SU-DHL-6 (cell line): ENCODE measurements around the gene FUBP1.

Experiments
- H2AFZ ChIP-seq: fragments of 200-600 bp; sonication (generic); 2 replicates; pipeline ENCODE4 v1.6.1; 2014; ENCODE audit warnings: low read depth, mild to moderate bottlenecking, moderate library complexity, mixed read lengths, antibody characterized with exemption, low read length; ENCODE audit not compliant: severe bottlenecking
- H3F3A ChIP-seq: fragments of 200-600 bp; shearing (Covaris generic); 2 replicates; pipeline ENCODE4 v1.6.0; 2016; ENCODE audit warnings: antibody characterized with exemption, mild to moderate bottlenecking; ENCODE audit not compliant: insufficient read depth
- H3K27ac ChIP-seq: fragments of 200-600 bp; sonication (generic); 2 replicates; pipeline ENCODE4 v1.5.1; 2016; ENCODE audit warnings: low read depth, mild to moderate bottlenecking, low read length, moderate library complexity, mixed read lengths
- H3K27me3 ChIP-seq: fragments of 200-600 bp; sonication (generic), shearing (Covaris generic); 2 replicates; pipeline ENCODE4 v1.6.0; 2014; ENCODE audit warnings: mild to moderate bottlenecking, low read length
- H3K36me3 ChIP-seq: fragments of 200-600 bp; sonication (generic); 2 replicates; pipeline ENCODE4 v1.6.1; 2014; ENCODE audit warnings: mild to moderate bottlenecking, low read length, mixed read lengths
- H3K4me2 ChIP-seq: fragments of 300-600, 200-600 bp; shearing (Covaris generic), sonication (generic); 2 replicates; pipeline ENCODE4 v1.6.0; 2014; ENCODE audit warnings: low read length, low read depth, mild to moderate bottlenecking; ENCODE audit not compliant: poor library complexity, severe bottlenecking
- H3K4me3 ChIP-seq: fragments of 200-600 bp; sonication (generic); 2 replicates; pipeline ENCODE4 v1.5.1; 2014; ENCODE audit warnings: antibody characterized with exemption, low read length, mild to moderate bottlenecking, mixed read lengths; ENCODE audit not compliant: insufficient read depth, poor library complexity, severe bottlenecking
- H3K79me2 ChIP-seq: fragments of 200-600 bp; sonication (generic); 2 replicates; pipeline ENCODE4 v1.6.1; 2014; ENCODE audit warnings: mild to moderate bottlenecking, low read length, moderate library complexity; ENCODE audit not compliant: insufficient read depth
- H3K9ac ChIP-seq: fragments of 200-600 bp; sonication (generic); 2 replicates; pipeline ENCODE4 v1.7.0; 2014; ENCODE audit warnings: mild to moderate bottlenecking, low read length
- H3K9me2 ChIP-seq: fragments of 200-600 bp; sonication (generic); replicated peaks from 2 replicates; pipeline ENCODE4 v1.6.1; 2014; ENCODE audit warnings: low read length; ENCODE audit not compliant: insufficient read depth
- H3K9me3 ChIP-seq: fragments of 200-600 bp; sonication (generic); 2 replicates; pipeline ENCODE4 v1.6.1; 2014; ENCODE audit warnings: low read length, mixed read lengths; ENCODE audit not compliant: insufficient read depth
- H4K20me1 ChIP-seq: fragments of 200-600 bp; sonication (generic); 2 replicates; pipeline ENCODE4 v1.6.1; 2014; ENCODE audit warnings: low read depth, mild to moderate bottlenecking, antibody characterized with exemption, low read length, moderate library complexity, mixed read lengths
- CTCF ChIP-seq: fragments of 200-600 bp; sonication (generic); IDR thresholded peaks from one replicate; pipeline ENCODE4 v1.5.1; 2017; ENCODE audit warnings: antibody characterized with exemption, mild to moderate bottlenecking, low read length, moderate library complexity; ENCODE audit not compliant: insufficient read depth, poor library complexity, severe bottlenecking
- EZH2phosphoT487 ChIP-seq: fragments of 200-600 bp; sonication (generic), shearing (Covaris generic); conservative IDR thresholded peaks from 2 replicates; pipeline ENCODE4 v1.6.1; 2018; ENCODE audit warnings: mild to moderate bottlenecking, antibody characterized with exemption, low read length, moderate library complexity, mixed read lengths

The FUBP1 gene

GRCh38 chr1:77958391-77958790, 20.5 kb downstream of the FUBP1 start:
- no peak for TF ChIP-seq EZH2phosphoT487
- no peak for TF ChIP-seq CTCF
- no peak overlapping the region for H3K4me2 ChIP-seq
- H4K20me1 ChIP-seq = peaks cover 56% of the 10 kb centered on the region
- H3K27ac ChIP-seq = no peak overlapping the region
- H3K9me2 ChIP-seq = no peaks in the 10 kb centered on the region
- H3K9ac ChIP-seq = no peak overlapping the region
- no peak overlapping the region for H3K4me3 ChIP-seq
- no peaks in the 10 kb centered on the region for H3K27me3 ChIP-seq
- peaks cover 98% of the 10 kb centered on the region for H3K36me3 ChIP-seq
- peaks cover 58% of the 10 kb centered on the region for H3K79me2 ChIP-seq
- no peaks in the 10 kb centered on the region for H3K9me3 ChIP-seq
- no peak overlapping the region for H2AFZ ChIP-seq
- H3F3A ChIP-seq = peaks cover 37% of the 10 kb centered on the region

GRCh38 chr1:77956464-77956863, 22.4 kb downstream of the FUBP1 start:
- Histone ChIP-seq H3K79me2 (peaks cover 51% of the 10 kb centered on the region), H3F3A (peaks cover 36% of the 10 kb centered on the region), H2AFZ (no peak overlapping the region), H3K27ac (no peak overlapping the region), H3K9me3 (no peaks in the 10 kb centered on the region), H3K9ac (no peak overlapping the region), H3K36me3 (peaks cover 90% of the 10 kb centered on the region), H4K20me1 (peaks cover 47% of the 10 kb centered on the region), H3K4me2 (no peak overlapping the region), H3K4me3 (no peak overlapping the region), H3K9me2 (no peaks in the 10 kb centered on the region), H3K27me3 (no peaks in the 10 kb centered on the region)
- TF ChIP-seq CTCF (no peak), EZH2phosphoT487 (no peak)

GRCh38 chr1:77955709-77956108, 23.2 kb downstream of the FUBP1 start:
- H3F3A ChIP-seq = peaks cover 40% of the 10 kb centered on the region
- peaks cover 44% of the 10 kb centered on the region for H3K79me2 ChIP-seq
- peaks cover 46% of the 10 kb centered on the region for H4K20me1 ChIP-seq

More at GRCh38 chr1:77955709-77956108, 23.2 kb downstream of the FUBP1 start:
- Histone ChIP-seq H3K9me2 (no peaks in the 10 kb centered on the region), H3K4me2 (no peak overlapping the region), H3K9ac (no peak overlapping the region), H3K9me3 (no peaks in the 10 kb centered on the region), H3K4me3 (no peak overlapping the region), H2AFZ (no peak overlapping the region), H3K27ac (no peak overlapping the region), H3K27me3 (no peaks in the 10 kb centered on the region), H3K36me3 (peaks cover 90% of the 10 kb centered on the region)
- TF ChIP-seq CTCF = no peak
- TF ChIP-seq EZH2phosphoT487 = no peak
